HL-60/S4 treated with phorbol 12-myristate 13-acetate at 8.2 ng/mL for 4 days and 3 days (cell line): ENCODE data around the gene LSM4.

Experiments used
- in situ Hi-C: fragments of 300-500 bp; cut with MboI; formaldehyde crosslinking; loops from 2 replicates; pipeline ENCODE4 v1.15.0; 2022; ENCODE audit warnings: low sequenced_read_pairs

LSM4 gene

DNA sequence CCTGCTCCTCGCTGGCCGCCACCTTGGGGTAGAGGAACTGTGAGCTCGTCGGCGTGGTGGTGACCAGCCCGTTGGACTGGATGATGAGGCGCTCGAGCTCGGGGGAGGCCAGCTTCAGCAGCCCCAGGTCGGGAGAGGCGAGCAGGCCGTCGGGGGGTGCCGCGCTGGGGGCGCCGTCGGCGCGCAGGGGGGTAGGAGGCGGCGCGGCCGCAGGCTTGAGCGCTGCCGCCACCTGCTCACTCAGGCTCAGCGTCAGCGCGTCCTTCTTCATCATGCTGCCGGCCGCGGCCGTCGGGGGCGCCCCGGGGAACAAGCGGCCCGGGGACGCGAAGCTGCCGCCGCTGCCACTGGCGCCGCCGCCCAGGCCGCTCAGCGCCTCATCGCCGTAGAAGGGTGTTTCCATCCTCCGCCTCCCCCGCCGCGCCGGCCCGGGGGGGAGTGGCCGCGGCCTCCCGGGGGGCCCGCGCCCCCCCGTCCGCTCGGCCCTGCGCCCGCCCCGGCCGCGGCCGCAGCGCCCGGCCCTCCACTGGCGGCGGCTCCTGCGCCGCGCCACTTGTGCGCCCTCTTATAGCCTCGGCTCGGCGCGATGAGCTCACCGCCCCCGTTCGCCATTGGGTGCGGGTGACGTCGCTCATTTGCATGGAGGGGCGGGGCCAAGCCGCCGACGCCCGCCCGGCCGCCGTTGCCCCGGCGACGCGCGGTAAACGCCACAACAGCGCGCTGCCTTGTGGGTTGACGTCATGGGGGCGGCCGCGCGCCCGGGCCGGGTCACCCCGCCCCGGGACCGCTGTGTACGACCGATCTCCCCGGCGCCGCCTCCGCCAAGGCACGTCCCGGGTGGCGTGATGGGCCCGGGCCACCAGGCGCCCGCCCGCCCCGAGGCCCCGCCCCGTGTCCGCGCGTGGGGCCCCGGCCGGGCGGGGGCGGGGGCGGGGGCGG, 41.5 kb downstream of the LSM4 start, which contains the start of gene JUND:
TSS of gene JUND (minus strand) at position 541 of the 939 bp plus-strand sequence. CDS start at position 403, 138 bp downstream.
- in situ Hi-C loops: no loop called here

DNA sequence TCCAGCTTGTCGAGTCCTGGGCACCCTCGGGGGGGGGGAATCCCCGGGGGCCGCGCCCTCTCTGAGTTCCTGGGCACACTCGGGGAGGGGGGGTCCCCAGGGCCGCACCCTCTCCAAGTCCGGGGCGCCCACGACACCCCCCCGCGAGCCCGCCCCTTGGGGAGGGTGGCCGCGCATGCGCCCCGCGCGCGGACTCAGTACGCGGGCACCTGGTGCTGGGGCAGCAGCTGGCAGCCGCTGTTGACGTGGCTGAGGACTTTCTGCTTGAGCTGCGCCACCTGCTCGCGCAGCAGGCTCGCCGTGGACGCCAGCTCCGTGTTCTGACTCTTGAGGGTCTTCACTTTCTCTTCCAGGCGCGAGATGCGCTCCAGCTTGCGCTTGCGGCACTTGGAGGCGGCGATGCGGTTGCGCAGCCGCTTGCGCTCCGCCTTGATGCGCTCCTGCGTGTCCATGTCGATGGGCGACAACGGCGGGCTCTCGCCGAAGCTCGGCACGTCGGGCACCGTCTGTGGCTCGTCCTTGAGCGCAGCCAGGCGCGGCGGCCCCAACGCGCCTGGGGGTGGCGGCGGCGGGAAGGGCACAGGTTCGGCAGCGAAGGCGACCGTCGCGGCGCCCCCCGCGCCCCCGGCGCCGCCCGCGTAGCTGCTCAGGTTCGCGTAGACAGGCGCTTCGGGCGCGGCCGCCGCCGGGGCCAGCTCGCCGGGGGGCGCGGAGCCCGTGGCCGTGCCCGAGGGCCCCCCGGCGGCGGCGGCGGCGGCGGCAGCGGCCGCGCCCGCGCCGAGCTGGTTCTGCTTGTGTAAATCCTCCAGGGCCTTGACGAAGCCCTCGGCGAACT, 42.4 kb downstream of the LSM4 start:
- in situ Hi-C loops: no loop called here

DNA sequence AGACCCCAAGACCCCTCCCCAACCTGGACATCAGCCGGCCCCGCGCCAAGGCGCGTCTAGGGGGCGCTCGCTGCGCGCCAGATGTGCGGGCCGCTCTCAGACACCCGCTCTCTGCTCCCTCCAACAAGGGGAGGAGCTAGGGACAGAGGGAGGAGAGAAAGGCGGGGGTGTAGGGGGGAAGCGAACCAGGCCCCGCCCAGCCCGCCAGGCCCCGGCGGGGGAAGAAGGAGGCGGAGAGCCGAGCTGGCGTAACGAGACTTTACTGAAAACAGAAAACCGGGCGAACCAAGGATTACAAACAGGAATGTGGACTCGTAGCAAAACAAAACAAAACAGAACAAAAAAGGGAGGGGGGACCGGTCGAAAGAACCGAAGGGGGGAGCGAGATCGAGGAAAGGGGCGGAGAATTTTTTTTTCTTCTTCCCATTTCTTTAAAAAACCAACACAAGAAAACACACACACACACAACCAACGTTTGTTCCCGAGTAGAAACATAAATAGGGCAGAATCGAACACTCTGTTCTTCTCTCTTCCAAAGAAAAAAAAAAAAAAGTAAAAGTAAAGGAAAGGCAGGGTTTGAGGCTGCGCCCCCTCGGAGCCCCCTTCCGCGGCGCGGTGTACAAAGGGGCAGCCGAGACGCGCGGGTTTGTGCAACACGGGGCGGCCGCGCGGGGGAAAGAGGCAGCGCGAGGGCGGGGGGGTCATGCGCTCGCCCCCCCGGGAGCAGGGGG, 43.2 kb downstream of the LSM4 start:
- in situ Hi-C loops: loop anchor here (5.0 kb wide), 1 partner anchor 43 kb away; the partner anchor contains the start of gene LSM4

DNA sequence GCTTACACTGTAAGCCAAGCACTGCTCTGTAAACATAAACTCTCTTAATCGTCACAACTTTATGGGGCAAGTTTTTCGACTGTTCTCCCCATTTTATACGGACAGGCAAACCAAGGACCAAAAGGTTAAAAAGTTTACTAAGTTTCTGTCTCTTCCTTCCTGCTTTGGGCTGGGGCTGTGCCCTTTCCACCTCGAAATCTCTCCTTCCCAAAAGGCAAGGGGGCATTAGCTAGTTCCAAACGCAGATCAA, 43.7 kb downstream of the LSM4 start:
- in situ Hi-C loops: loop anchor here (5.0 kb wide), 1 partner anchor 43 kb away; the partner anchor contains the start of gene LSM4

DNA sequence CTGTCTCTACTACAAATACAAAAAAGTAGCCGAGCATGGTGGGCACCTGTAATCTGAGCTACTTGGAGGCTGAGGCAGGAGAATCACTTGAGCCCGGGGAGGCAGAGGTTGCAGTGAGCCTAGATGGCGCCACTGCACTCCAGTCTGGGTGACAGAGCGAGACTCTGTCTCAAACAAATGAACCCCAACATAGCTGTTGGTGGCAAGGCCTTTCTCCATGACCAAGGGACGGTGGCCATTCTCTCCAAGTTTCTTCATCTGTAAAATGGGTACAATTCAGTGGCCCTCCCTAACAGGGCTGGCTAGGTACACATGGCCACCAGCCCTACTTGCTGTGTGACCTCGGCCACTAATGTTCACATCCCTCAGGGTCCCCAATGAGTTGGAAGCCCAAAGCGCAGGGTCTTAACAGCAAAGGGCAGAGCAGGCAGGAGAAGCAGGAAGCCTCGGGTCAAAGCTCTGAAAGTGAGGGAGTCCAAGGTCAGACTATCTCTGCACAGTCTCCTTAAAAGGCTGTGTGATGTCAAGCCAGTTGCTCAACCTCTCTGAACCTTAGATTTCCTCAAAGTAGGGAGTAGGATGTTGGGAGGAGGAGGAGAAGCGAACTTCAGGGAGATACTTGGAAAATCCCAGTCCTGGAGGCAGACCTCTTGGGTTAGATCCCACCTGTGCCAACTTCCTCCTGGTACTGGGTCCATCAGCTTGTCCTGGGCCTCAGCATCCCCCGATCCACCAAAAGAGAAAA, 44.2 kb downstream of the LSM4 start:
- in situ Hi-C loops: loop anchor here (5.0 kb wide), 1 partner anchor 44 kb away; the partner anchor contains the start of gene LSM4

DNA sequence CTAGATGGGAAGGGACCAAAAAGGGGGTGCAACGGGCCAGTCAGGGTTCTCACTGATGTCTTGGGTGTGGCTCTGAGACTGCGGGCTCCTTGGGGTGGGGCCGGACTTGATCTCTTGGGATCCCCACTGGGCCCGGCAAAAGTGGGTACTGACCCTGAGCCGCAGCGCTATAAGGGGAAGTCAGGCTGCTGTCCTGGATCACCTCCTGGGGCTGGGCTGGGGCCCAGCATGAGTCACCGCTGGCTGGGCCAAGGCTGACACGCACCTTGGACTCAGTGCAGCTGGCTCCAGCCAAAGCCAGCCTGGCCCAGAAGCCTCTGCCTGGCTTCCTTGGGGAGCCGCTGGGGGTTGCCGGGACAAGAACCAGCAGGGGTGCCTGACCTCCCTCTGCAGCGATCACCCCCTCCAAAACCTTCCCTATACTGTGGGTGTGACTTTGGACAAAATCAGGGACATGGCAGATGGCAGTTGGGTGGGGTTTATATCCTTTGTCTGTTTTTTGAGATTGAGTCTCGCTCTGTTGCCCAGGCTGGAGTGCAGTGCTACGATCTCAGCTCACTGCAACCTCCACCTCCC, 48.0 kb downstream of the LSM4 start:
- in situ Hi-C loops: loop anchor here (5.0 kb wide), 1 partner anchor 47 kb away; the partner anchor contains the start of gene LSM4

DNA sequence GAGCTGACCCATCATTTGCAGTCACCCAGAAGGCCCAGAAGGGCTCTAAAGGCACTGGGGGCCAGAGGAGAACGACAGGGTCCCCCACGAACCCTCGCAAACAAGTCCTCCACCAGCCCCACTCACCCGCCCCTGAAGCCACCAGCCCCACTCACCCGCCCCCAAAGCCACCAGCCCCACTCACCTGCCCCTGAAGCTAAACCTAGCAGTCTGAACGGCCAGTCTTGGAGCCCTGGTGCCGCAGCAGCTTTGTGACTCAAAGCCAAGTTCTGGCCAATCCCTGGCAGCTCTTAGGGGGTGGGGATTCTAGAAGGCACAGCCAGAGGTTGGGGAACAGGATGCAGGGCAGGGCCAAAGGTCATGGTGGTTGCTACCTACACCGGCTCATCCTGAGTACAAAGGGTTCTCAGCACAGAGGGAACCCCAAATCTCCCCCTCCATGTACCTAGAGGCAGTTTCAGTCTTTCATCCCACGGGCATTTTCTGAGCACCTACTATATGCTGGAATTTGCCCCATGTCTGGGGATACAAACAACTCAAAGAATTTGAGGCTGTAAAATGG, 48.6 kb downstream of the LSM4 start, which contains the start of gene IQCN:
TSS of gene IQCN (minus strand) at position 234 of the 562 bp plus-strand sequence. CDS start 4,974 bp downstream, outside the sequence.
- in situ Hi-C loops: no loop called here

DNA sequence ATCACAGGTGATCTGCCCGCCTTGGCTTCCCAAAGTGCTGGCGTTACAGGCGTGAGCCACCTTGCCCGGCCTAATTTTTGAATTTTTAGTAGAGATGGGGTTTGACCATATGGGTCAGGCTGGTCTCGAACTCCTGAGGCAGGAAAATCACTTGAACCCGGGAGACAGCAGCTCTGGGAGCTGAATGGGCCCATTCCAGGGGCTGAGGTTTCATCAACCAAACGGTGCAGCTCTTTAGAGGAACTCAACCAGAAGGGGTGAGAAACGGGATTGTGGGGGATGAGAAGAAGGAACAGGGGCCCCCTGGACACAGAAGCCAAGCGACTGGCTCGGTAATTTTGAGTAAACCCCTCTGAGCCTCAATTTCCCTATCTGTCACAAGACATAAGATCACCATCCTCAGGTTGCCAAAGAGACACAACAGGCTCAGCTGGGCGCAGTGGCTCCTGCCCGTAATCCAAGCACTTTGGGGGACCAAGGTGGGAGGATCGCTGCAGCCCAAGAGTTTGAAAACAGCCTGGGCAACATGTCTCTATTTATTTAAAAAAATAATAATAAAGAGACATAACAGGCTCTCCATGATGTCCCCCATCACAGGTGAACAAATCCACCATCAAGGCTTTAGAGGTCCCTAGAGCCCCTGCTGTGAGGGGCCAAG, 49.2 kb downstream of the LSM4 start:
- in situ Hi-C loops: no loop called here

DNA sequence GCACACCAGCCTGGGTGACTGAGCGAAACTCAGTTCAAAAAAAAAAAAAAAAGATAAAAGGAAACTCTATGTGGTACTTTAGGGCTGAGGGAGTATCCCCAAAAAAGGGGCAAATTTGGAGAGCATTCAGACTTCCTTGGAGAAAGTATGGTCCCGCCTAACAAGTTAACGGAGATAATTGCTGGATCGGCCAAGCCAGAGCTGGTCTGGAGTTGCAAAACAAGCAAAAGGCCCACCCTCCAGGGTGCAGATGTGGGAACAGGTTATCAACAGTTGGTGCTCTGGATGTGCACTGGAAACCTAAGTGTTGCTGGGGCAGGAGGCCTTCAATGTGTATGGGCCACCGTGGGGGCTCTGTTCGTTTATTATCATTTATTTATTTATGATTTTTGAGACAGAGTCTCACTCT, 51.4 kb downstream of the LSM4 start:
- in situ Hi-C loops: no loop called here

DNA sequence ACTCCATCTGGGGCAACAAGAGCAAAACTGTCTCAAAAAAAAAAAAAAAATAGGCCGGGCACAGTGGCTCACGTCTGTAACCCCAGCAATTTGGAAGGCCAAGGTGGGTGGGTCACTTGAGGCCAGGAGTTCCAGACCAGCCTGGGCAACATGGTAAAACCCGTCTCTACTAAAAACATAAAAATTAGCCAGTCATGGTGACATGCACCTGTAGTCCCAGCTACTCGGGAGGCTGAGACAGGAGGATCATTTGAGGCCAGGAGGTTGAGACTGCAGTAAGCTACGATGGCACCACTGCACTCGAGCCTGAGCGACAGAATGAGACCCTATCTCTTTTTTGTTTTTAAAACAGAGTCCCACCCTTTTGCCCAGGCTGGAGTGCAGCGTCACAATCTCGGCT, 52.5 kb downstream of the LSM4 start:
- in situ Hi-C loops: no loop called here

DNA sequence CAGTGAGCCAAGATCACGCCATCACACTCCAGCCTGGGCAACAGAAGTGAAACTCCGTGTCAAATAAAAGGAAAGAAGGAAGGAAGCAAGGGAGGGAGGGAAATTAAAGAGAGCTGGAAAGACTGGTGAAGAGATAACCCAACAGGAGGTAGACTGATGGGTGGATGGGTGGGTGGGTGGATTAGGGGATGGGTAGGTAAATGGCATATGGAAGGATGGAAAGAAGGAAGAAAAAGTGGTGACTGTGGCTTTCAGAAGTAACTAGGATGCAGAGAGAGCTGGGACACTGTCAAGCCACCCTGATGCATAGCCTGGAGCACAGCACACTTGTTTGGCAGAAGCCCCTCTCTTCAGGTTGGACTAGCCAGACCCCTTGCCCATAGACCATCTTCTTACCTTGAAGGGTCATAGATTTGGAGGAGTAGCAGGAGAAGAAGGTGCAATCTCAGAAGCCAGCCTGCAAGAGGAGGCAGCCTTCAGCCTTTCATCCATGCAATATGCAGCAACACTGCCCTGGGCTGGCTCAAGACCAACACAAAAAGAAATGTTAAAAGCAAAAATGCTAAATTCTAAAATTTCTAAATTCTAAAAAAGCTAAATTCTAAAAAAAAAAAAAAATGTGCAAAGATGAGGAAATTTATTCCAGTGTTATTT, 53.7 kb downstream of the LSM4 start:
- in situ Hi-C loops: no loop called here

DNA sequence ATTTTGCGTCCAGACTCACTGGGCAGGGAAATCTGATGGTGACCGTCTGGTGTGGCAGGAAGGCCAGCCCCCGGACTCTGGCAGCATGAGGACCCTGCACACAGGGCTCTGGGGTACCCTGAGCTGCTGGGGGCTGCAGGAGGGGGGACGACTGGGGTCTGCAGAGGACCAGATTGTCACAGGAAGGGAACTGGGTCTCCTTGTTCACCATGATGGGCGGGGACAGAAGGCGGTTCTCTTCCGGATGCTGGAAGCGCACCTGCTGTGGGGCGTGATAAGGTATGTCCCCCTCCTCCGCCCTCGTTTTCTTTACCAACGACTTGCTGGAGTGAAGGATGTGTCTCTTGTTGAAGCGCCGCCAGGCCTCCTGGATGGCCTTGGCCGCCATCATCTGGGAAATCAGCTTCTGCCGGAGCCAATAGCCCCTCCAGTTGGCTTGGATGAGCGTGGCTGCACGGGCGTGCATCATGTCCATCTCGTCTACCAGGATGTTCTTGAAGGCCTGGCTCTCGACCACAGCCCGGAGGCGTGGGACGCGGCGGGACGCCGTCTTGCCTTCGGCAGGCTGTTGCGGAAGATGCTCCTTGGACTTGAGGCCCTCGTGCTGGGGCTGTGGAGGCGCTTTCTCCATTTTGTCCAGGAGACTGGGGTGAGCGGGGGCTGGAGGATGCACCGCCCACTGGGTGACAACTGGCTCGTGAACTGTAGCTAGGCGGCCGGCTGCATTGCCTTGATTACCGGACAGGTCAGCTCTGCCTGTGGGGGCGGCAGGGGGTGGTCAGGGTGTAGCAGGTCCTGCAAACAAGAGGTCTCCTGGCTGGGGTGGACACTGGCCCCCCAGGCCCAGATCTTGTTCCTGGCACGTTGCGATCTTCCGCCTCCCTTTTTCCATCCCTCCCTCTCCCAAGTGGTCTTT, 55.8 kb downstream of the LSM4 start:
- in situ Hi-C loops: no loop called here

DNA sequence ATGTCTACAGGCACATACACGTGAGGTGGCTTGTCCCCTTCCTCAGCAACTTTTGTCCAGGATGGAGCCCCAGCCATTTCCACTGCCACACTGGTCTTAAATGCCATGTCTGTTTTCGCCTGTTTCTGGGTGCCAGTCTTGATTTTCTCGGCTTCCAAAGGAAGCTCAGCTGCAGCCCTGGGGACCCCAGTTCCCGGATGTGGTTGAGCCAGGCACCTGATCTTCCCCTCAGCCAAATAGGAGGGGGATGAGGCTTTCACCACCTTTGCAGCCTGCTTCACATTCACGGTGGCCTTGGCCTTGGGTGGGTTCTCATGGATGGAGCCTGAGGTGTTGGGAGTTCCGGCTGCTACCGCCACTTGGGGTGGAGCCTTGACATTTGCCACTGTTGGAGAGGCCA, 57.3 kb downstream of the LSM4 start:
- in situ Hi-C loops: no loop called here

DNA sequence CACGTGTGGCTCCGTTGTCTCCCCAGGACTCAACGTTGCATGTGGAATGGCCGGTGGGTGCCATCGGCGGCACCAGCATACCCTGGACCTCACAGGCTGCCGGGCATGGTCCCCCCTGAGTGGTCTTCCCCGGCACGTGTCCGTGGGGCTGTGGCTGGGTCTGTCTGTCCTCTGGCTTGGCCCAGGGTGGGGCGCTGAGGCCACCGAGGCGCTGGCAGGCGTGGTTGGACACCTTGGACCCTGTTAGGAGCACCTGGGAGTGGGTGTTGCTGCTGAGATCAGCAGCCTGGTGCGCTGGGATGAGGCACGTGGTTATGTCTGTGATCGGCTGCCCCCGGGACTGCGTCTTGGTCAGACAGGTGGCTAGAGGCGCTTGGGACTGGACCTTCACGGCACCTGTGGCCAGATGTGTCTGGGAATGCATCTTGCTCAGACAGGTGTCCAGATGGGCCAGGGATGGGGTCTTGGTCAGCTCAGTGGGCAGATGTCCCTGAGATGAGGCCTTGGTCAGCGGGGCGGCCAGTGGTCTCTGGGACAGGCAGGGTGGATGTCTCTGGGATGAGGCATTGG, 57.8 kb downstream of the LSM4 start:
- in situ Hi-C loops: no loop called here

DNA sequence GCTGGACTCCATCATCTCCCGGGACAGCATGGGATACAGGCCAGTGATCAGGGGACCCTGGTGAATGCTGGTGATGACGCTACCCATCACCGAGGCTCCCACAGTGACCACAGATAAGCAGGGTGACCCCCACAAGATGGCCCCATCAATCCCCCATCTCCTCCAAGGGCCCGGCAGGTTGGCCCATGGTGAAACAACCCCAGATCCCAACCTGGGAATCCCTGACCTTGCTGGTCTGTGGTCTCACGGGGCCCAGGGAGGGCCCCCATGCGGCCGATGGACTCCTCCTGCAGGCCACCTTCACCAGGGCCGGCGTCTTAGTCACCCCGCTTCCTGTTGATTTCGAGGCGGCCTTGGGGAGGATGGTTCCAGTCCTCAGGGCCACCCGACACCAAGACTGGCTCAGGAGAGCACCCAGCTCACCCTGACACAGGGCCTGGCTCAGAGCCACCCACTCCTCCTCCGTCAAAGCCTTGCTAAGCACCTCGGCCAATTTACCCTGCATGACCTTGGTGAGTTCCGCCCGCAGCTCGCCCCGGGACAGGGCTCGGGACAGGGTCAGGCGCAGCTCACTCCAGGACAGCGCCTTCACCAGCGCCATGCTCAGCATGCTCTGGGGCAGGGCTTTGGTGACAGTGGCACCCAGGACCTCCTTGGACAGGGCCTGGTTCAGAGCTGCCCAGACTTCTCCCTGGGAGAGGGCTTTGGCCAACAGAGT, 58.6 kb downstream of the LSM4 start:
- in situ Hi-C loops: no loop called here

DNA sequence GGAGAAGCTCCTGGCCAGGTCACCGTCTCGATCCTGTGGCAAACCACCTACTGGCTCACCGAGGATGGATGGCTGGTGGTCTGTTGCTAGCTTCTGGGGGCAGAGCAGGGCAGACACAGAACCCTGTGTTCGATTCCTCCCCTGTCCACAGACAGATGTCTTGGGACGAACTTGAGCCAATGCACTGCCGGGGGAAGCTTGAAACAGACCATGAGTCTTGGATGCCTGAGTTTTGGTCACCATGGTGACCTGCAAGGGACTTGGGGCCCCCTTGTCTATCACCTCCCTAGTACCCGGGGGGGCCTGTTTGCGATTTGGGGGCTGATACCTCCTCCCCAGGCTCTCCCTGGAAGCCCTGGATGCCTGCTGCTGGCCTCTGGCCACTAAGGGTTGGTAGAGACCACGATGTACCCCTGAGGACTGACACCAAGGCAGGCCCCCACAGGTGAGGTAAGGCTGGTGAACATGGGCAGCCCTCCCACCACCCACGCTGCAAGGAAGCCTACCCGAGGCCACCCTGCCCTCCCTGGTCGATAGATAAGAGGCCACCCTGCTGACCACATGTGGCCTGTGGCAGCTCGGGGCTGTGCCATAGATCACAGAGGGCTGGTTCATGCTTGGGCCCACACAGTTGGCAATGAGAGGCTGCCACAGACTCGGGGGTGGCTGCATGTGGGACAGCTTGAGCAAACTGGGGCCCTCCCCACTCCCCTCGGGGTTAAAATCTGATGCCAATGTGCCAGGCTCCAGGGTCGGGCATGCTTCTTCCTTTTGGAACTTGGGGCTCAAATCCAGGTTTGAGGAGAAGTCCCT, 59.3 kb downstream of the LSM4 start:
- in situ Hi-C loops: no loop called here
